Mucosa of descending colon (tissue), 3 donors: ENCODE data around the gene OBSL1. TPM values are rescaled to one million over a fixed set of nuclear protein-coding genes. Genes with fewer than 3 reads are reported as not detected.

ENCODE experiments used
- ATAC-seq: fragments of 200-7000 bp; cut with Tn5 transposase; one replicate; pipeline ENCODE4 v1.9.1; 2020; ENCODE audit warnings: mild to moderate bottlenecking, moderate library complexity
- DNase-seq, 3 donors: peaks; one replicate each; pipeline ENCODE4 v3.0.0-alpha.2; 2020
- H3K36me3 ChIP-seq: fragments of 200-600 bp; one replicate; pipeline ENCODE4 v1.8.0; 2021; ENCODE audit warnings: low read depth, mild to moderate bottlenecking
- H3K4me1 ChIP-seq: fragments of 200-600 bp; one replicate; pipeline ENCODE4 v1.8.0; 2021; ENCODE audit warnings: low read depth, mild to moderate bottlenecking
- H3K4me3 ChIP-seq: fragments of 200-600 bp; one replicate; pipeline ENCODE4 v1.8.0; 2021; ENCODE audit warnings: mild to moderate bottlenecking
- H3K9me3 ChIP-seq: fragments of 200-600 bp; one replicate; pipeline ENCODE4 v1.8.0; 2021; ENCODE audit warnings: mild to moderate bottlenecking
- intact Hi-C, 2 donors: fragments of 100-400 bp; cut with DNase I in 1 of 2; cut with micrococcal nuclease in 1 of 2; formaldehyde crosslinking; loops; one replicate each; pipeline versions ENCODE4 v1.11.0 to v1.11.1; 2022; cut with DNase I, micrococcal nuclease
- total RNA-seq, 3 donors: library from RNA; stranded (reverse); fragmentation: NEBNext Ultra II Directional in 2 of 3; extraction: Animal tissue kit (Norgen Biotek cat#: 25700) in 2 of 3; gene quantifications; one replicate each; pipeline versions ENCODE4 v1.2.1 to v1.2.4, GENCODE V29; 2021 to 2023
- TF ChIP-seq, protein P1 (sequence below): fragments of 200-600 bp; IDR thresholded peaks from one replicate; pipeline ENCODE4 v1.8.0; 2022; ENCODE audit warnings: antibody characterized with exemption, mild to moderate bottlenecking
- donor health status: DM: no; HTN: no; CAD: no; lungs with moderate emphysema.
- donor health status: DM: no; HTN: no; CAD: no.
- donor health status: DM: no; HTN: yes; CAD: no.

OBSL1 gene
- total RNA-seq, 3 donors from 2014 or later: 7.6 to 53.0 (median 12.6) TPM

DNA sequence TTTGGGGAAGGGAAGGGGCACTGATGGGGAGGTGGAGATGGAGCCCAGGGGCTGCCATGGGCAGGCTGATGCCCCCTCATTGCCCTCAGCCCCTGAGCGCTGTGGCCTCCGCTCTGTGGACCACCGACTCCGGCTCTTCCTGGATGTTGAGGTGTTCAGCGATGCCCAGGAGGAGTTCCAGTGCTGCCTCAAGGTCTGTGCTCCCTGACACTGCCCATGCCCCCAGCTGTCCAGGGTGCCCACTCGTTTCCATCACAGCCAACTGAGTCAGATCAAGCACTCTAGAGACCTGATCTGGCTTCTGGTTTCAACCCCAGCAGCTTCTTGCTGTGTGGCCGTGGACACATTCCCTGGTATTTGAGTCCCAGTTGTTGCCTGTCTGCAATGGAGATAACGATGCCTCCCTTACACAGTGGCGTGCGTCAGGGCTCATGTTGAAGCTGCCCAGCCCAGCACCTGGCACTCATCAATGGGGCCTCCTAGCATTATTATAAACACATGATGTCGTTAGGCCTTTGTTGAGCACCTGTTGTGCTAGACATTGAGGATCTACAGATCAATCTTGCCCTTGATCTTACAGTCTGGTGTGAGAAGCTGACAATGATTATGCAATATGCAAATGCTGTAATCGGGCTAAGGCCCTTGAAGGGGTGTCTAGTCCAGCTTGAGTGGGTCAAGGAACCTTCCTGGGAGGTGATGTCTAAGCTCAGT, 40.7 kb upstream of the OBSL1 start:
- H3K36me3 ChIP-seq: no peaks in the 10 kb centered on the region
- ATAC-seq (no peak), DNase-seq (no peak)
- no peaks in the 10 kb centered on the region for H3K4me1 ChIP-seq
- TF ChIP-seq, protein P1, sequence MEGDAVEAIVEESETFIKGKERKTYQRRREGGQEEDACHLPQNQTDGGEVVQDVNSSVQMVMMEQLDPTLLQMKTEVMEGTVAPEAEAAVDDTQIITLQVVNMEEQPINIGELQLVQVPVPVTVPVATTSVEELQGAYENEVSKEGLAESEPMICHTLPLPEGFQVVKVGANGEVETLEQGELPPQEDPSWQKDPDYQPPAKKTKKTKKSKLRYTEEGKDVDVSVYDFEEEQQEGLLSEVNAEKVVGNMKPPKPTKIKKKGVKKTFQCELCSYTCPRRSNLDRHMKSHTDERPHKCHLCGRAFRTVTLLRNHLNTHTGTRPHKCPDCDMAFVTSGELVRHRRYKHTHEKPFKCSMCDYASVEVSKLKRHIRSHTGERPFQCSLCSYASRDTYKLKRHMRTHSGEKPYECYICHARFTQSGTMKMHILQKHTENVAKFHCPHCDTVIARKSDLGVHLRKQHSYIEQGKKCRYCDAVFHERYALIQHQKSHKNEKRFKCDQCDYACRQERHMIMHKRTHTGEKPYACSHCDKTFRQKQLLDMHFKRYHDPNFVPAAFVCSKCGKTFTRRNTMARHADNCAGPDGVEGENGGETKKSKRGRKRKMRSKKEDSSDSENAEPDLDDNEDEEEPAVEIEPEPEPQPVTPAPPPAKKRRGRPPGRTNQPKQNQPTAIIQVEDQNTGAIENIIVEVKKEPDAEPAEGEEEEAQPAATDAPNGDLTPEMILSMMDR: no peak
- no peak overlapping the region for H3K4me3 ChIP-seq
- intact Hi-C loops: no loop called here
- no peaks in the 10 kb centered on the region for H3K9me3 ChIP-seq

DNA sequence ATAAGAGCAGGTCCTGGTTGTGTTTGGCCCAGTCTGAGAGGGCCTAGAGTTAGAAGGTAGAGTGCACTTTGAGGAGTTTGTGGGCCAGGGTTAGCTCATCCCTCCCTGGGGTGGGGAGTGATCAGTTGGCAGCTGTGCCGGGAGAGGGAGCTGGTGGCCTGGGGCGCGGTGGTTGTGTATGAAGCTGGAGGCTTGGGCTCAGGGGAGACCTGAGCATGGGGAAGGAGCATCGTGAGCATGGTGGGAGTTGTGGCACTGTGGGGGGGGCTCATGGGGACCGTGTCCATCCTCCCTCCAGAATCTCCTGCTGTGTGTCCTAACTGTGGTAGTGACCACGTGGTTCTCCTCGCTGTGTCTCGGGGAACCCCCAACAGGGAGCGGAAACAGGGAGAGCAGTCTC, 40.0 kb upstream of the OBSL1 start:
- intact Hi-C loops: no loop called here
- TF ChIP-seq, protein P1: no peak
- ATAC-seq: no peak

DNA sequence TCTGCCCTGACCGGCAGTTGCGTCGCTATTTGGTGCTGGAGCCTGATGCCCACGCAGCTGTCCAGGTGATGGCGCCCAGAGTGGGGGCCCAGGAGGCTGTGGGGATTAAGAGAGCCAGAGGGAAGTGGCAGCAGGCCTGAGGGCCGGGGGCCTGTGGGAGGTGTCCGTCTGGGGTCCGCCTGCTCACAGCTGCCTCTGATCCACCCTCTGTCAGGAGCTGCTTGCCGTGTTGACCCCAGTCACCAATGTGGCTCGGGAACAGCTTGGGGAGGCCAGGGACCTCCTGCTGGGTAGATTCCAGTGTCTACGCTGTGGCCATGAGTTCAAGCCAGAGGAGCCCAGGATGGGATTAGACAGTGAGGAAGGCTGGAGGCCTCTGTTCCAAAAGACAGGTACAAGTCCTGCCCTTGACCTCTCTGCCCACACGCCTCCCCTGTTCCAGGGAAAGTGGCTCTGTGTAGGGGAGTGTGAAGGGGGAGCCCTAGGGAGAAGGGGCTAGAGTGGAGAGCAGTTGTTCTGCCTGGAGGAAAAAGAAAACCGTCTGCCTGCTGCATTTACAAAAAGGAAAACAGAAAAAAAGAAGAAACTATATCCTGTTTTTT, 37.9 kb upstream of the OBSL1 start:
- Histone ChIP-seq H3K4me3 (no peak overlapping the region), H3K9me3 (no peaks in the 10 kb centered on the region), H3K4me1 (no peaks in the 10 kb centered on the region), H3K36me3 (no peaks in the 10 kb centered on the region)
- TF ChIP-seq, protein P1: no peak
- intact Hi-C loops: no loop called here
- ATAC-seq: no peak
- no peak for DNase-seq

More for the DNA sequence above, 40.0 kb upstream of the OBSL1 start:
- no peak for DNase-seq
- no peaks in the 10 kb centered on the region for H3K4me1 ChIP-seq
- H3K36me3 ChIP-seq: no peaks in the 10 kb centered on the region
- H3K4me3 ChIP-seq: no peak overlapping the region
- H3K9me3 ChIP-seq: no peaks in the 10 kb centered on the region

DNA sequence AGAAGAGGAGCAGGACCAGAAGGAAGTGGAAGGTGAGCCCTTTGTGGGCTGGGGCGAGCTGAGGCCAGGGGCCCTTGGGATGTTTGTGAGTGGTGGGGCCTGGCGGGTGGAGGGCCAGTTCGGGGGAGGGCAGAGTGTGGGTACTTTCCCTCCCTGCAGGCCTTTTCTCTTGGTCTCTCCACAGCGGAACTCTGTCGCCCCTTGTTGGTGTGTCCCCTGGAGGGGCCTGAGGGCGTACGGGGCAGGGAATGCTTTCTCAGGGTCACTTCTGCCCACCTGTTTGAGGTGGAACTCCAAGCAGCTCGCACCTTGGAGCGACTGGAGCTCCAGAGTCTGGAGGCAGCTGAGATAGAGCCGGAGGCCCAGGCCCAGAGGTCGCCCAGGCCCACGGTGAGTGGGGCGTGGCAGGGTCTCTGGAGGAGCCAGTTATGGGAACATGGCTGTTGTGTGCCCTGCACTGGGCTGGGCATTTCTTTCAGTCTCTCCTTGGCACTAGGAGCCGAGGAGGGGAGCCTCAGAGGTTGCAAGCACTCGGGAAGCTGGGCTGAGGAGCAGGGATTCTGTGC, 37.1 kb upstream of the OBSL1 start:
- intact Hi-C loops: no loop called here
- H3K4me1 ChIP-seq: no peaks in the 10 kb centered on the region
- H3K36me3 ChIP-seq: no peaks in the 10 kb centered on the region
- TF ChIP-seq, protein P1: no peak
- no peak for ATAC-seq
- no peak overlapping the region for H3K4me3 ChIP-seq
- no peaks in the 10 kb centered on the region for H3K9me3 ChIP-seq
- no peak for DNase-seq

DNA sequence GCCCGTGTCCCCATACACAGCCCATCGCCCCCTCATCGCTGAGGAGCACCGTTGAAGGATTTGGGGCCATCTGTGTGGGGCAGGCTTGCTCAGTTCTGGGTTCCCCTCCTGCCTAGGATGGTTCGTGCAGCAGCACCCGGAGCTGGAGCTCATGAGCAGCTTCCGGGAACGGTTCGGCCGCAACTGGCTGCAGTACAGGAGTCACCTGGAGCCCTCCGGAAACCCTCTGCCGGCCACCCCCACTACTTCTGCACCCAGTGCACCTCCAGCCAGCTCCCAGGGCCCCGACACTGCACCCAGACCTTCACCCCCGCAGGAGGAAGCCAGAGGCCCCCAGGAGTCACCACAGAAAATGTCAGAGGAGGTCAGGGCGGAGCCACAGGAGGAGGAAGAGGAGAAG, 36.6 kb upstream of the OBSL1 start:
- no peaks in the 10 kb centered on the region for H3K9me3 ChIP-seq
- DNase-seq: no peak
- no peak for ATAC-seq
- TF ChIP-seq, protein P1: no peak
- no peaks in the 10 kb centered on the region for H3K36me3 ChIP-seq
- H3K4me1 ChIP-seq: no peaks in the 10 kb centered on the region
- no peak overlapping the region for H3K4me3 ChIP-seq
- intact Hi-C loops: no loop called here
